Breast epithelium (tissue), 3 donors: ENCODE data around the gene CTNNA2.

Experiments used
- CTCF ChIP-seq, 3 donors: fragments of 450-650 bp; IDR thresholded peaks; one replicate each; pipeline ENCODE4 v1.5.1; 2016 to 2017; ENCODE audit warnings: antibody characterized with exemption in 3 of 3, mild to moderate bottlenecking in 3 of 3, moderate library complexity in 3 of 3
- POLR2A ChIP-seq: fragments of 450-650 bp; IDR thresholded peaks from one replicate; pipeline ENCODE4 v1.6.1; 2016; ENCODE audit warnings: antibody characterized with exemption, mild to moderate bottlenecking, moderate library complexity
- POLR2AphosphoS5 ChIP-seq, 3 donors: sonication (generic); formaldehyde crosslinking; IDR thresholded peaks; one replicate each; pipeline ENCODE4 v1.6.1; 2017; ENCODE audit warnings: antibody characterized with exemption in 3 of 3

- TF ChIP-seq CTCF (IDR thresholded peaks at IDR 0.05) (no peak), POLR2AphosphoS5 (IDR thresholded peaks at IDR 0.05) (no peak), POLR2A (no peak)
These were observed 672.2 kb downstream of the CTNNA2 start for GRCh38 chr2:80185091-80185490.
